ENCODE results near the gene ATXN8OS. TPM values are rescaled to one million over a fixed set of nuclear protein-coding genes. Genes with fewer than 3 reads are reported as not detected.

Gene ATXN8OS
- total RNA-seq, 1 donor from 2014 or later = not detected

Other genes starting within 250 kb of the ATXN8OS start
- gene KLHL1, start 626 bp downstream of the ATXN8OS start, total RNA-seq = not detected in 2 replicates